Activated naive CD4-positive, alpha-beta T cell treated with anti-CD3 and anti-CD28 coated beads, Interleukin-2, amount 50 U/mL, for 24 hours (primary cell): ENCODE measurements around the gene LUZP4.
"Not testable (repeated sequence)": the region's sequence is repeated elsewhere in the genome, so short reads cannot be mapped to it uniquely, and the experiment has no call there.

Experiments
- H3K27ac Mint-ChIP-seq: one replicate; pipeline ENCODE4 v1.8.0; 2021; ENCODE audit warnings: mild to moderate bottlenecking, mixed read lengths
- H3K27me3 Mint-ChIP-seq: one replicate; pipeline ENCODE4 v1.8.0; 2021; ENCODE audit warnings: mixed read lengths
- H3K36me3 Mint-ChIP-seq: one replicate; pipeline ENCODE4 v1.8.0; 2021; ENCODE audit warnings: mixed read lengths
- H3K4me1 Mint-ChIP-seq: one replicate; pipeline ENCODE4 v1.8.0; 2021; ENCODE audit warnings: mixed read lengths
- H3K4me3 Mint-ChIP-seq: one replicate; pipeline ENCODE4 v1.8.0; 2021; ENCODE audit warnings: mild to moderate bottlenecking, mixed read lengths
- H3K9me3 Mint-ChIP-seq: one replicate; pipeline ENCODE4 v1.8.0; 2021; ENCODE audit warnings: mixed read lengths

Gene LUZP4

DNA sequence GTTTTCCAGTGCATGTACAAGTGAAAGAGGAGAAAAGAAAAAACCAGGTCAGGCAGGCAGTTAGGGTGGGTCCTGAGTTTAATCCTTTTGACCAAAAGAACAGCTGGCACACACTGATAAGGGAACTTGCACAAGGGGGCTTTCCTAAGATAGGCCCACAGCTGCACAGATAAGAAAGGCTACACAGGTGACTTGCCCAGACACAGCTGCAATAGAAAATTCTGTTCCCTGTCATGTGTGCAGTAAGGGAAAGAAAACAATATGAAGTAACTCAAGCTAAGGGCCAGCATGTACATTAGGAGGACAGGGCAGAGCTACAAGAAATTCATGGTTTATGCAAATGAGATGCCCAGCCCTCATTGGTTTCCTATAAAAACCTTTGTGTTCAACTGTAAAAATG lies 32.9 kb downstream of the LUZP4 start:
- Mint-ChIP-seq H3K4me3 (no peak overlapping the region), H3K27me3 (no peaks in the 10 kb centered on the region), H3K9me3 (no peaks in the 10 kb centered on the region), H3K36me3 (no peaks in the 10 kb centered on the region), H3K27ac (no peak overlapping the region), H3K4me1 (no peaks in the 10 kb centered on the region)

DNA sequence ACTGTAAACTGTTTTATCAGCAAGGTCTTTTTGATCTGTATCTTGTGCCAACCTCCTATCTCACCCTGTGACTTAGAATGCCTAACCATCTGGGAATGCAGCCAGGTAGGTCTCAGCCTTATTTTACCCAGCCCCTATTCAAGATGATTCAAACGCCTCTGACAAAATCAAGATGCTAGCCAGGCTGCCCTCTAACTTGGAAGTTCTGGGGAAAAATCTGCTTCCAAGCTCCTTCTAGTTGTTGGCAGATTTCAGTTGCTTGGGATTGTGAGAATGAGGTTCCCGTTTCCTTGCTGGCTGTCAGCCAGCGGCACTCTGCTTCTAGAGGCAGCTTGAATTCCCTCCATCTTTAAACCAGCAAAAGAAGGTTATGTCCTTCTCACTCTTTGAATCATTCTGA lies 34.7 kb downstream of the LUZP4 start:
- Mint-ChIP-seq H3K36me3 (no peaks in the 10 kb centered on the region), H3K4me3 (no peak overlapping the region), H3K9me3 (no peaks in the 10 kb centered on the region), H3K27ac (no peak overlapping the region), H3K4me1 (no peaks in the 10 kb centered on the region), H3K27me3 (no peaks in the 10 kb centered on the region)

- H3K4me1 Mint-ChIP-seq, H3K36me3 Mint-ChIP-seq, H3K27me3 Mint-ChIP-seq, H3K4me3 Mint-ChIP-seq, H3K9me3 Mint-ChIP-seq, H3K27ac Mint-ChIP-seq: not testable (repeated sequence)
These were observed 39.8 kb downstream of the LUZP4 start for GRCh38 chrX:115329282-115329681.

DNA sequence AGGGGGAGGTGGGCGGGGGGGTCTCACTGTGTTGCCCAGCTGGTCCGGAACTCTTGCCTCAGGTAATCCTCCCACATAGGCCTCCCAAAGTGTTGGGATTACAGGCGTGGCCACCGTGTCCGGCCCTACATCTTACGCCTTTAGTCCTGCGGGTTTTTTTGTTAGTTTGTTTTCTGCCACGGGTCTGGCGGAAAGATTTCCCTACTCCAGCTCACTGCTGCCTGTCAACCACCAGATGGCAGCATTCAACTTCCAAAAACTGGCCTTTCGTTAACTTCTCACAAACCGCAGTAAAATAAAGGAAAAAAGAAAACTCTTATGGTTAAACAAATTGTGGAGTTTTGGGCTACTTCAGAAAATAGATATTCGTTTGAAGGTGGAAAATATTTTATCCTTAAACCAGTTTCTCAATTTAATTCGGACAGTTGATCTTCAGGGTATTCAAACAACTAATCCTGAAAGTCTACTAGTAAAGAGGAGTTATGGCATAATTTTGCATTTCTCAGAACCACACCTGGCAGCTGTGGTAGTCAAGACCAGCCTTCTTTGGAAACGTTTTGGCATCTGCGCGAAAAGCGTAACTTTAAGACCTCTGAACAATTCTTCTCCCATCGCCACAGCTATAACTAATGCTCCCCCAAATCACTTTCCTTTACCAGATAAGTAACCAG lies 41.1 kb downstream of the LUZP4 start:
- no peaks in the 10 kb centered on the region for H3K36me3 Mint-ChIP-seq
- H3K9me3 Mint-ChIP-seq, result no peaks in the 10 kb centered on the region
- no peaks in the 10 kb centered on the region for H3K4me1 Mint-ChIP-seq
- H3K27ac Mint-ChIP-seq, result no peak overlapping the region
- H3K27me3 Mint-ChIP-seq, result peaks cover 1% of the 10 kb centered on the region
- no peak overlapping the region for H3K4me3 Mint-ChIP-seq

- H3K9me3 Mint-ChIP-seq, result no peaks in the 10 kb centered on the region
These were observed 43.3 kb downstream of the LUZP4 start for GRCh38 chrX:115332832-115333231.

DNA sequence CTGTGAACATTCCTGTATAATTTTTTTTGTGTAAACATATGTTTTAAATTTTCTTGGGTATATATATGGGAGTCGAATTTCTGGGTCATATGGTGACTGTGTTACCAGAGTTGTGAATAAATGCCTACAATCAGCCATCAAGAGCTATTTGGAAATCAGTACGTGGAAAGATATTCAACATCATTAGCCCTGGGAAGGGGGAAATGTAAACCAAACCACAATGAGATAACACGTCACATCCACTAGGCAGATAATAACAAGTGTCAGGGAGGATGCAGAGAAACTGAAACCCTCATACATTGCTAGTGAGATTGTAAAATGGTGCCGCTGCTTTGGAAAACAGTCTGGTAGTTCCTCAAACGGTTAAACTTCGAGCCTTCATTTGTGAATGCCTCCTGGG lies 43.9 kb downstream of the LUZP4 start:
- Mint-ChIP-seq H3K9me3 (no peaks in the 10 kb centered on the region), H3K27me3 (peaks cover 1% of the 10 kb centered on the region), H3K27ac (no peak overlapping the region), H3K36me3 (no peaks in the 10 kb centered on the region), H3K4me3 (no peak overlapping the region), H3K4me1 (no peaks in the 10 kb centered on the region)

More at GRCh38 chrX:115332832-115333231, 43.3 kb downstream of the LUZP4 start:
- no peaks in the 10 kb centered on the region for H3K36me3 Mint-ChIP-seq
- H3K4me1 Mint-ChIP-seq, result no peaks in the 10 kb centered on the region
- peaks cover 1% of the 10 kb centered on the region for H3K27me3 Mint-ChIP-seq
- H3K27ac Mint-ChIP-seq, result no peak overlapping the region
- H3K4me3 Mint-ChIP-seq, result no peak overlapping the region

- no peaks in the 10 kb centered on the region for H3K9me3 Mint-ChIP-seq
These were observed 48.1 kb downstream of the LUZP4 start for GRCh38 chrX:115337491-115338144.

DNA sequence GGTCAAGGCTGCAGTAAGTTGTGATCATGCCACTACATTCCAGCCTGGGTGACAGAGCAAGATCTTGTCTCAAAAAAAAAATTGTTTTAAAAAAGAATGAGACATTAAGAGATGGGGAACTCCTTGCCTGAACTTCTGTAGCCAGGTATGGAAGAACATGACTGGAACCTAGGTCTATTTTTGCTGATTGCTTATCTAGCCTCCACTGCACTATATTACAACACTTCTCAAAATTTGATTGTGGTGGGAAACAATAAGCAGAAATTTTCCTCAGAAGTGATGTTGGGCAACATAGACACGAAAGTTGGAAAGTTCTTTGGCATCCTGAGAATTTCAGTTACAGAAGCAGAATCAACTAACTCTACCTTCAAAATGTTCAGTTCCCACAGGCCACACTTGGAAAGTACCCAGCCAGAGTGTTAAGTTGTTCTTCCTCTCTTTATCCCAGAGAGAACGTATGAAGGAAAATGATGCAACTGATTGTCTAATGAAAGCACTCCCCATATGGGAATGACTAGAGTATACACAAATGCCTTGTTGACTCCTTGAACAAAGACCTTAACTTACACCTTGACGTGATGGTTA lies 50.0 kb downstream of the LUZP4 start:
- Mint-ChIP-seq H3K27ac (no peak overlapping the region), H3K4me1 (no peaks in the 10 kb centered on the region), H3K4me3 (no peak overlapping the region), H3K36me3 (no peaks in the 10 kb centered on the region), H3K9me3 (no peaks in the 10 kb centered on the region), H3K27me3 (no peaks in the 10 kb centered on the region)

More at GRCh38 chrX:115337491-115338144, 48.1 kb downstream of the LUZP4 start:
- Mint-ChIP-seq H3K4me1 (no peaks in the 10 kb centered on the region), H3K4me3 (no peak overlapping the region), H3K36me3 (no peaks in the 10 kb centered on the region), H3K27ac (no peak overlapping the region), H3K27me3 (no peaks in the 10 kb centered on the region)

DNA sequence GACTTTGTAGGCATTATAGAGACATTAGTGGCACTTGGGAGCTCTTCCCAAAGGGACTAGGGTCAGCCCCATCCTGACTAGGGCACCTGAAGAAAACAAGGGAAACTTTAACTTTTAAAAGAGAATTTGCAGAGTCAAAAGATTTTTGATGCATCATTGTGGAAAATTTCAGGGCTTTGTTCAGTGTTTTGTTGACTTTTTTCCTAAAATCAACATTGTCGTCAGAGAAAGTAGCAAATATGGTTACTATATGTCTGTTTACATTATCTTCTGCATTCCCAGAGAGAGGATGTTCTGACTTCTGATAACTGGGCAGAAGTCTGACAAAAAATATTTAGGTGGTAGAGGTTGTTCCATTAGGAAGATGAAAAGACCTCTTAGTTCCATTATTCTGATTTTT lies 51.9 kb downstream of the LUZP4 start:
- H3K27ac Mint-ChIP-seq, result no peak overlapping the region
- no peaks in the 10 kb centered on the region for H3K27me3 Mint-ChIP-seq
- no peaks in the 10 kb centered on the region for H3K9me3 Mint-ChIP-seq
- H3K4me1 Mint-ChIP-seq, result no peaks in the 10 kb centered on the region
- no peak overlapping the region for H3K4me3 Mint-ChIP-seq
- no peaks in the 10 kb centered on the region for H3K36me3 Mint-ChIP-seq

DNA sequence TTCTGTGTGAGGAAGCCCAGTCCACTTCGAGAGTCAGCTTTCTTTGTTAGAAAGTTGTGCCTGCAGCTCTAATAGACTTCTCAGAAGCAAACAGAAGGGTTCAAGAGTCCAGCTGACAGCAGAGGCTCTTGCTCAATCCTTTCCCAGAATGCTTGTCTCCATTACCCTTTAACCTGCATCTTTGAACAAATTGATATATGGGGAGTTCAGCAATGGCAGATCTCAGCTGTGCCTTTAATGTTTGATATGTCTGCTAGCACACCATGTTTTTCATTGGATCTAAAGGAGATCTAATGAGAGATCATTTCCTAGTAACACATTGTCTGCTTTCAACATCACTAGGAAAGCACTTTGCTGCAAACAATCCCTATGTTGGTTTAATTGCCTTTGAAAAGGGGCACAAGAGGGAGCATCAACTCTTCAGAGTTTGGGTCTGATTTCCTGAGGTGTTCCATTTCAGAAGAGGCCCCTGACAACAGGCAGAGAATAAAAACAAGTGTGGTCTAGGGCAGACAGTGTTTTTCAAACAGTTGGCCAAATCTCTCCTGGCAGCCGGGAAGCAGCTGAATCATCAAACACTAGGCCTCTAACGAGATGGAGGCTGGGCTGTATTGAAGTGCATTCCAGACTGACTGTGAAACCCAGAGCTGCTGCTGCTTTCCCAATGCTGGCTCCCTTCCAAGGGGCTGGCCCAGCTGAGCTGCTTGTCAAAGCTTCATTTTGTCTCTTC lies 55.5 kb downstream of the LUZP4 start:
- no peak overlapping the region for H3K27ac Mint-ChIP-seq
- H3K4me1 Mint-ChIP-seq, result no peaks in the 10 kb centered on the region
- H3K4me3 Mint-ChIP-seq, result no peak overlapping the region
- H3K27me3 Mint-ChIP-seq, result no peaks in the 10 kb centered on the region
- H3K9me3 Mint-ChIP-seq, result no peaks in the 10 kb centered on the region
- H3K36me3 Mint-ChIP-seq, result no peaks in the 10 kb centered on the region

GRCh38 chrX:115345615-115346014 lies 56.1 kb downstream of the LUZP4 start:
- Mint-ChIP-seq H3K4me3 (no peak overlapping the region), H3K4me1 (no peaks in the 10 kb centered on the region), H3K36me3 (no peaks in the 10 kb centered on the region), H3K27ac (no peak overlapping the region), H3K27me3 (no peaks in the 10 kb centered on the region), H3K9me3 (no peaks in the 10 kb centered on the region)

DNA sequence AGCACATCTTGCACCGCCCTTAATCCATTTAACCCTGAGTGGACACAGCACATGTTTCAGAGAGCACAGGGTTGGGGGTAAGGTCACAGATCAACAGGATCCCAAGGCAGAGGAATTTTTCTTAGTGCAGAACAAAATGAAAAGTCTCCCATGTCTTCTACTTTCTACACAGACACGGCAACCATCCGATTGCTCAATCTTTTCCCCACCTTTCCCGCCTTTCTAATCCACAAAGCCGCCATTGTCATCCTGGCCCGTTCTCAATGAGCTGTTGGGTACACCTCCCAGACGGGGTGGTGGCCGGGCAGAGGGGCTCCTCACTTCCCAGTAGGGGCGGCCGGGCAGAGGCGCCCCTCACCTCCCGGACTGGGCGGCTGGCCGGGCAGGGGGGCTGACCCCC lies 57.2 kb downstream of the LUZP4 start:
- not testable (repeated sequence) for H3K4me1 Mint-ChIP-seq, H3K9me3 Mint-ChIP-seq, H3K4me3 Mint-ChIP-seq, H3K27ac Mint-ChIP-seq, H3K27me3 Mint-ChIP-seq, H3K36me3 Mint-ChIP-seq

DNA sequence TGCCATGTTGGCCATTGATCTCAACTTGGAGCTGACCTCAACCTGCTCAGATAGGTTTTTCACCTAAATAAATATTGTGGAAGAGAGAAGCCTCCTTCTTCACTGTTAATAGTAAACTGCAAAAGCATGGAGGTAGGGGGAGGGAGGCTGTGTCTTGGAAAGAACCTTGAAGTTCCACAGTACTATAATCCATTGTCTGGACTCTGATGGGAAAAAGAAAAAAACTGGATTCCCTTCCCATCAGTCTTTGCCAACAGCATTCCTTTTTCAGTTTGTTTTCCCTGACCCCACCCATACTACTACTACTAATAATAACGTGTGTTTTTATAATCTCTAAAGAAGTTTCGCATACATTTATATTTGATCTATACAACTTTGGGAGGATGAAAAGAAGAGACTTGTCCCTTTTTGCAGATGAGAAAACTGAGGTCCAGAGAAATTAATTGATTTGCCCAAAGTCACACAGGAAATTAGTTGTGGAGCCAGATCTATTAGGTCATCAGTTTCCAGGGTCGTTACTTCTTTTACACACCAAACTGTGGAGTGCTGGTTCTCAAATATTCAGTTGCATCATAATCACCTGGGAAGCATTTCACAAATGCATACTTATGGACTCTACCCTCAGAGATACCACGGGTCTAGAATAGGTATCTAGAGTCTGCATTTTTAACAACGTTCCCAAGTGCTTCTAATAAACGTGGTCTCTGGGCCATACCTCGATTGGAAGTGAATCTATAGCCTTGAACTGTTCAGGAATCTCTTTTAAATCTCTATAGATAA lies 59.1 kb downstream of the LUZP4 start:
- H3K4me1 Mint-ChIP-seq, result no peaks in the 10 kb centered on the region
- no peaks in the 10 kb centered on the region for H3K27me3 Mint-ChIP-seq
- no peak overlapping the region for H3K4me3 Mint-ChIP-seq
- H3K36me3 Mint-ChIP-seq, result no peaks in the 10 kb centered on the region
- H3K9me3 Mint-ChIP-seq, result no peaks in the 10 kb centered on the region
- H3K27ac Mint-ChIP-seq, result no peak overlapping the region

GRCh38 chrX:115350711-115351381 lies 61.3 kb downstream of the LUZP4 start:
- H3K27ac Mint-ChIP-seq, result no peak overlapping the region
- H3K4me1 Mint-ChIP-seq, result no peaks in the 10 kb centered on the region

DNA sequence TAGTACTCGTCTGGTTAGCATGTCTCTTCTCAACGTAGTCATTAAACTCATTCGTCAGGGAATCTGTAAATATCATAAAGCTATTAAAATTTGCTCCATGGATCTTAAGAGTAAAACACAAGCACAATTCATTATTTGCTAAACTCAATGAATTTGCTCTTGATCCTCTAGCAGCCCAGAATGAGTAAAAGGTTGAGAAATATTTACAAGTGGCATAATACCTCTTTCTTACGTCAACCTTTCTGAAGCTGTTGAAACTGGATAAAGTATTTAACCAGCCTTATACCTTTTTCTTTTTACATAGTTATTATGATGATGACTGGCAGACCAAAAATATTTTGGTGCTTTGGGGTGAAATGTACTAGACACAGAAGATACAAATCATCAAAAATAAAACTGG lies 66.9 kb downstream of the LUZP4 start:
- no peaks in the 10 kb centered on the region for H3K27me3 Mint-ChIP-seq

More at GRCh38 chrX:115350711-115351381, 61.3 kb downstream of the LUZP4 start:
- Mint-ChIP-seq H3K9me3 (no peaks in the 10 kb centered on the region), H3K36me3 (no peaks in the 10 kb centered on the region), H3K4me3 (no peak overlapping the region), H3K27me3 (no peaks in the 10 kb centered on the region)

More for the DNA sequence above, 66.9 kb downstream of the LUZP4 start:
- no peak overlapping the region for H3K27ac Mint-ChIP-seq
- H3K9me3 Mint-ChIP-seq, result no peaks in the 10 kb centered on the region
- no peaks in the 10 kb centered on the region for H3K4me1 Mint-ChIP-seq
- no peaks in the 10 kb centered on the region for H3K36me3 Mint-ChIP-seq
- H3K4me3 Mint-ChIP-seq, result no peak overlapping the region
